Activated CD8-positive, alpha-beta memory T cell treated with anti-CD3 and anti-CD28 coated beads for 1 hour (primary cell): ENCODE data around the gene MEOX2.

Experiments
- DNase-seq, 2 donors: peaks; one replicate each; pipeline ENCODE4 v3.0.0-alpha.2; 2020; ENCODE audit warnings: low read depth in 1 of 2; ENCODE audit errors: extremely low read depth in 1 of 2

Gene MEOX2

GRCh38 chr7:15681631-15682030, 4.9 kb downstream of the MEOX2 start:
- no peak for DNase-seq

GRCh38 chr7:15681186-15681585, 5.3 kb downstream of the MEOX2 start:
- DNase-seq, result no peak

GRCh38 chr7:15680446-15680845, 6.0 kb downstream of the MEOX2 start:
- DNase-seq, result no peak

GRCh38 chr7:15679306-15679705, 7.2 kb downstream of the MEOX2 start:
- DNase-seq, result no peak

- DNase-seq, result no peak
Observed at GRCh38 chr7:15678653-15679052, 7.8 kb downstream of the MEOX2 start.

- DNase-seq, result no peak
Observed at GRCh38 chr7:15675379-15675778, 11.1 kb downstream of the MEOX2 start.

GRCh38 chr7:15674586-15674985, 11.9 kb downstream of the MEOX2 start:
- DNase-seq, result no peak

- DNase-seq, result no peak
Observed at GRCh38 chr7:15669443-15670090, 16.9 kb downstream of the MEOX2 start.

- no peak for DNase-seq
Observed at GRCh38 chr7:15667991-15668390, 18.5 kb downstream of the MEOX2 start.

GRCh38 chr7:15662451-15662850, 24.0 kb downstream of the MEOX2 start:
- DNase-seq, result no peak

GRCh38 chr7:15658247-15658646, 28.2 kb downstream of the MEOX2 start:
- no peak for DNase-seq

- no peak for DNase-seq
Observed at GRCh38 chr7:15652776-15653290, 33.6 kb downstream of the MEOX2 start.

GRCh38 chr7:15651693-15652092, 34.8 kb downstream of the MEOX2 start:
- no peak for DNase-seq

- no peak for DNase-seq
Observed at GRCh38 chr7:15650787-15651186, 35.7 kb downstream of the MEOX2 start.

GRCh38 chr7:15648461-15648961, 38.0 kb downstream of the MEOX2 start:
- DNase-seq, result no peak

GRCh38 chr7:15647309-15647708, 39.2 kb downstream of the MEOX2 start:
- DNase-seq, result no peak

- DNase-seq, result no peak
Observed at GRCh38 chr7:15643000-15643705, 43.3 kb downstream of the MEOX2 start.

GRCh38 chr7:15628876-15629275, 57.6 kb downstream of the MEOX2 start:
- DNase-seq, result no peak

- DNase-seq, result no peak
Observed at GRCh38 chr7:15626041-15626440, 60.4 kb downstream of the MEOX2 start.

GRCh38 chr7:15625466-15625865, 61.0 kb downstream of the MEOX2 start:
- no peak for DNase-seq

GRCh38 chr7:15621468-15621867, 65.0 kb downstream of the MEOX2 start:
- no peak for DNase-seq

- DNase-seq, result no peak
Observed at GRCh38 chr7:15620491-15621185, 65.8 kb downstream of the MEOX2 start.
